Progenitor cell of endocrine pancreas (in vitro differentiated cells): Measurements from ENCODE around the gene NFIC. TPM values are rescaled to one million over a fixed set of nuclear protein-coding genes. Genes with fewer than 3 reads are reported as not detected.
"Not testable (repeated sequence)": the region's sequence is repeated elsewhere in the genome, so short reads cannot be mapped to it uniquely, and the experiment has no call there.

ENCODE experiments used
- DNase-seq: peaks from one replicate; pipeline ENCODE4 v3.0.0; 2021; ENCODE audit warnings: low spot score; ENCODE audit not compliant: unreplicated experiment
- H3K27ac Mint-ChIP-seq: 2 replicates; pipeline ENCODE4 v1.8.0; 2021; ENCODE audit warnings: mild to moderate bottlenecking, moderate library complexity, mixed read lengths
- H3K27me3 Mint-ChIP-seq: 2 replicates; pipeline ENCODE4 v1.8.0; 2021; ENCODE audit warnings: mixed read lengths
- H3K36me3 Mint-ChIP-seq: 2 replicates; pipeline ENCODE4 v1.8.0; 2022; ENCODE audit warnings: mixed read lengths; ENCODE audit not compliant: insufficient read depth
- H3K4me1 Mint-ChIP-seq: 2 replicates; pipeline ENCODE4 v1.8.0; 2021; ENCODE audit warnings: low read depth, mixed read lengths
- H3K4me3 Mint-ChIP-seq: 2 replicates; pipeline ENCODE4 v1.8.0; 2021; ENCODE audit warnings: low read depth, mild to moderate bottlenecking, moderate library complexity, mixed read lengths
- H3K9me3 Mint-ChIP-seq: 2 replicates; pipeline ENCODE4 v1.8.0; 2021; ENCODE audit warnings: low read depth, mixed read lengths
- total RNA-seq: library from RNA; stranded (reverse); gene quantifications from 2 replicates; pipeline ENCODE4 v1.2.1, GENCODE V29; 2021
- TF ChIP-seq, protein P1 (sequence below): fragments of 200-600 bp; sonication (generic); IDR thresholded peaks from one replicate; pipeline ENCODE4 v1.5.0; 2021; ENCODE audit warnings: antibody characterized with exemption, mild to moderate bottlenecking; ENCODE audit not compliant: unreplicated experiment

The NFIC gene
- total RNA-seq, 1 donor from 2014 or later = 6.8 TPM

DNA sequence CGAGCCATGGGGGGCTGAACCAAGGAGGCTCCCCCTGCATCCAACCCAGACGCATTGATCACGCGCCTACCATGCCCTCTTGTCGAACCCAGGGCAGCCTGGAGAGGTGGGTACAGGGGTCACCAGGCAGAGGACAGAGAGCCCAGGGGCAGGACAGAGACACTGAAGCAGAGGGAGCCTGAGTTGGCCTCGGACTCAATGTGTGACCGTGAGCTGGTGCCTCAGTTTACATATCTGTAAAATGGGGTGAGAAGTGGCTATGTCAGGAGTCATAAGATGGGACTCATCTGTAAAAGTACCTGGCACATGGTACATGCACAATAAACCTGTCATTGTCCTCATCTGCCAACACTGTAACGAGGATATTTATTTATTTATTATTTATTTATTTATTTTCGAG, 24.1 kb upstream of the NFIC start:
- H3K4me1 Mint-ChIP-seq = no peaks in the 10 kb centered on the region
- TF ChIP-seq, protein P1, sequence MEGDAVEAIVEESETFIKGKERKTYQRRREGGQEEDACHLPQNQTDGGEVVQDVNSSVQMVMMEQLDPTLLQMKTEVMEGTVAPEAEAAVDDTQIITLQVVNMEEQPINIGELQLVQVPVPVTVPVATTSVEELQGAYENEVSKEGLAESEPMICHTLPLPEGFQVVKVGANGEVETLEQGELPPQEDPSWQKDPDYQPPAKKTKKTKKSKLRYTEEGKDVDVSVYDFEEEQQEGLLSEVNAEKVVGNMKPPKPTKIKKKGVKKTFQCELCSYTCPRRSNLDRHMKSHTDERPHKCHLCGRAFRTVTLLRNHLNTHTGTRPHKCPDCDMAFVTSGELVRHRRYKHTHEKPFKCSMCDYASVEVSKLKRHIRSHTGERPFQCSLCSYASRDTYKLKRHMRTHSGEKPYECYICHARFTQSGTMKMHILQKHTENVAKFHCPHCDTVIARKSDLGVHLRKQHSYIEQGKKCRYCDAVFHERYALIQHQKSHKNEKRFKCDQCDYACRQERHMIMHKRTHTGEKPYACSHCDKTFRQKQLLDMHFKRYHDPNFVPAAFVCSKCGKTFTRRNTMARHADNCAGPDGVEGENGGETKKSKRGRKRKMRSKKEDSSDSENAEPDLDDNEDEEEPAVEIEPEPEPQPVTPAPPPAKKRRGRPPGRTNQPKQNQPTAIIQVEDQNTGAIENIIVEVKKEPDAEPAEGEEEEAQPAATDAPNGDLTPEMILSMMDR = no peak
- H3K9me3 Mint-ChIP-seq = no peaks in the 10 kb centered on the region
- no peak overlapping the region for H3K27ac Mint-ChIP-seq
- peaks cover 21% of the 10 kb centered on the region for H3K27me3 Mint-ChIP-seq
- DNase-seq = no peak
- no peaks in the 10 kb centered on the region for H3K36me3 Mint-ChIP-seq
- H3K4me3 Mint-ChIP-seq = no peak overlapping the region

DNA sequence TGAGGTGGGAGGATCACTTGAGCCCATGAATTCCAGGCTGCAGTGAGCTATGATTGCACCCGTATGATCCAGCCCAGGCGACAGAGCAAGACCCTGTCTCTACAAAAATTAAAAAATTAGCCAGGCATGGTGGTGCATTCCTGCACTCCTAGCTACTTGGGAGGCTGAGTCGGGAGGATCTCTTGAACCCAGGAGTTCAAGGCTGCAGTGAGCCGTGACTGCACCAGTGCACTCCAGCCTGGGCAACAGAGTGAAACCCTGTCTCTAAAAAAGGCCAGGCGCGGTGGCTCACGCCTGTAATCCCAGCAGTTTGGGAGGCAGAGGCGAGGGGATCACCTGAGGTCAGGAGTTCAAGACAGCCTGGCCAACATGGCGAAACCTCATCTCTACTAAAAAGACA, 23.4 kb upstream of the NFIC start:
- H3K27ac Mint-ChIP-seq, H3K36me3 Mint-ChIP-seq, H3K9me3 Mint-ChIP-seq, H3K4me1 Mint-ChIP-seq, H3K4me3 Mint-ChIP-seq, DNase-seq: not testable (repeated sequence)
- peaks cover 22% of the 10 kb centered on the region for H3K27me3 Mint-ChIP-seq

DNA sequence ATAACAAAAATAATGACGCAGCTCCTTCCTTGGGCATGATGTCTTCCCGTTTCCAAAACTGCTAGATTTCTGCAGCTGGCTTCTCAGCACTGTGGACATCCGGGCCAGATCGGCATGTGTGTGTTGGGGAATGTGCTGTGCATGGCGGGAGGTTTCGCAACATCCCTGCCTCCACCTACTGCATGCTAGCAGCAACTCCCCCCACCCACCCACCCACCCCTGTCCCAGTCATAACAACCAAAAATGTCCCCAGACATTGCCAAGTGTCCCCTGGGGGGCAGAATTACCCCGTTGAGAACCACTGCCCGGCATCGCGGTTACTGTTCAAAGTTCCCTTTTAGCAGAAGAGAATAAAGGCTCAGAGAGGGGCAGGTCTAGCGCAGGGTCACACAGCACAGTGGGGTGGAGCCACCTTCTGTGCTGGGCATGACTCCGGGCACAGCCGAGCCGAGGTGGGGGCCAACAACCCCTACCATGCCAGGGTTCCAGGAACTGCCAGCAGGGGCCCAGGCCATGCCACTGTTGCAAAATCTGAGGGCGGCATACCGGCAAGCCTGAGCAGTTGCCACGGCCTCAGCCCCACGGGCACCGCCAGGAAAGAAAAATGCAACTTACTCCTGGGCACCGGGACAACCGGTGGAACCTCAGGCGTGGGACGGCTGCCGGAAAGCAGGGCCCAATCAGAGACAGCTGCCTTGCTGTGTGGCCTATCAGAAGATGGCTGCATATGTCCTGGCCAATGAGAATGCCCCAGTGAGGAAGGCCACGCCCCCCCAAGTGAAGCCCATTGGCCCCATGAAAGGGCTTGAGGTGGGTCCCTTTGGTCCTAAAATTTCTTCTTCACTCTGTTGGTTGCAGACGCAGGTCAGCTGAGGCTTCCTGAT, 22.5 kb upstream of the NFIC start:
- DNase-seq = no peak
- H3K4me3 Mint-ChIP-seq = no peak overlapping the region

DNA sequence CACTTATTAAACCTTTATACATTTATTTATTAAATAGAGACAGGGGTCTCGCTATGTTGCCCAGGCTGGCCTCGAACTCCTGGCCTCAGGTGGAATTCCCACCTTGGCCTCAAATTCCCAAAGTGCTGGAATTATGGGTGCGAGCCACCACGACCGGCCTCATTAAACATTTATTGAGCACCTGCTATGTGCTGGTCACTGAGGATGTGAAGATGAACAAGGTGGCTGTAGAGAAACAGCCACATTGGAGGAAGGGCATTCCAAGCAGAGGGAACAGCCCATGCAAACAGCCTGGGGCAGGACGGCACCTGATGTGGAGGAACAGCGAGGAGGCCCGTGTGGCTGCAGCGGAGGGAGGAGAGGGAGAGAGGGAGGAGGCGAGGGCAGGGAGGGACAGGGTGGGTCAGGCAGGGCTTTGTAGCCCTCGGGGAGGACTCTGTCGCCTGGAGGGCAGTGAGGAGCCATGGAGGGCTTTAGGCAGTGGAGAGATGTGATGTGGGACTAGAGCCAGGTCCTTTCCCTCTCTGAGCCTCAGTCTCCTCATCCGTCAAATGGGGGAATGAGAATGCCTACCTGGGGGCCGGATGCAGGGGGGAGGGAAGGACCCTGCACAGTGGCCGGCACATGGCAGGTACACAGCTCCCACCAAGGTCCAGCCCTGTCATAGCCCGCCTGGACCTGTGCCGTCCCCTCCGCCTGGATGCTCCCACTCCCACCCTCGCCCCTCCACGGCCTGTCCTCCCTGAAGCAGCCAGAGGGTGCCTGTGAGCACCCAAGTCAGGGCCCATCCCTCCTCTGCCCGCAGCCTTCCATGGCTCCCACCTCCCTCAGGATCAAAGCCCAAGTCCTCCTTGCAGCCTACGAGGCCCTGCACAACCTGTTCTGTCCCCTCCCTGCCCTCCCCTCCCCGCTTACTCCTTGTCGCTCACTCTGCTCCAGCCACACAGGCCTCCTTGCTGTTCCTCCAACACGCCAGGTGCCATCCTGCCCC, 21.5 kb upstream of the NFIC start:
- TF ChIP-seq, protein P1 = no peak
- Mint-ChIP-seq H3K9me3 (no peaks in the 10 kb centered on the region), H3K36me3 (no peaks in the 10 kb centered on the region), H3K4me3 (no peak overlapping the region), H3K4me1 (no peaks in the 10 kb centered on the region), H3K27me3 (peaks cover 24% of the 10 kb centered on the region), H3K27ac (no peak overlapping the region)
- no peak for DNase-seq

More for the DNA sequence above, 22.5 kb upstream of the NFIC start:
- H3K36me3 Mint-ChIP-seq = no peaks in the 10 kb centered on the region
- TF ChIP-seq, protein P1 = no peak
- no peak overlapping the region for H3K27ac Mint-ChIP-seq
- H3K27me3 Mint-ChIP-seq = peaks cover 25% of the 10 kb centered on the region
- H3K9me3 Mint-ChIP-seq = no peaks in the 10 kb centered on the region
- no peaks in the 10 kb centered on the region for H3K4me1 Mint-ChIP-seq

DNA sequence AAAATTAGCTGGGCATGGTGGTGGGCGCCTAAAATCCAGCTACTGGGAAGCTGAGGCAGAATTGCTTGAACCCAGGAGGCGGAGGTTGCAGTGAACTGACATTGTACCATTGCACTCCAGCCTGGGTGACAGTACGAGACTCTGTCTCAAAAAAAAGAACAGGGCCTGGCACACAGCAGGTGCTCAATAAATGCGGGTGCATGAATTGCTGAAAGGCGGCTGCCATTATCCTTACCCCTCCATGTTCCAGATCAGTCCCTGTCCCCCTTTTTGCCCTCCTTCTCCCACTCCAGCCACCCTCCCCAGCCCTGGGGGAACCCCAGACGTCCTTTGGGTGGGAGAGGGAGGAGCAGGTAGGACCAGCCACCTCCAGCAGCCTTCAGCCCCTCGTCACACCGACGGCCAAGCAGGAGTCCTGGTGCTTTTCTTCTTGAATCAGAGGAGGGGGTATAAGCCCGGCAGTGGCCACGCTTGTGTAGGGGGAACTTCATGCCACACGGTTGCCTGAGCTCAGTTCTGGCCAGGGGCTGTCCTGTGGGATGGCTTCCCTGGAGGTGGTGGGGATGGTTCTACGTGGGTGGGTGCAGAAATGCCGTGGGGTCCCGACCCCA, 20.4 kb upstream of the NFIC start:
- no peaks in the 10 kb centered on the region for H3K36me3 Mint-ChIP-seq
- H3K27me3 Mint-ChIP-seq = peaks cover 26% of the 10 kb centered on the region
- H3K27ac Mint-ChIP-seq = no peak overlapping the region
- DNase-seq = no peak
- TF ChIP-seq, protein P1 = no peak
- no peaks in the 10 kb centered on the region for H3K9me3 Mint-ChIP-seq
- H3K4me1 Mint-ChIP-seq = no peaks in the 10 kb centered on the region
- H3K4me3 Mint-ChIP-seq = no peak overlapping the region
